Measurements from ENCODE around the gene ACTR8. TPM values are rescaled to one million over a fixed set of nuclear protein-coding genes. Genes with fewer than 3 reads are reported as not detected.

Gene ACTR8, protein sequence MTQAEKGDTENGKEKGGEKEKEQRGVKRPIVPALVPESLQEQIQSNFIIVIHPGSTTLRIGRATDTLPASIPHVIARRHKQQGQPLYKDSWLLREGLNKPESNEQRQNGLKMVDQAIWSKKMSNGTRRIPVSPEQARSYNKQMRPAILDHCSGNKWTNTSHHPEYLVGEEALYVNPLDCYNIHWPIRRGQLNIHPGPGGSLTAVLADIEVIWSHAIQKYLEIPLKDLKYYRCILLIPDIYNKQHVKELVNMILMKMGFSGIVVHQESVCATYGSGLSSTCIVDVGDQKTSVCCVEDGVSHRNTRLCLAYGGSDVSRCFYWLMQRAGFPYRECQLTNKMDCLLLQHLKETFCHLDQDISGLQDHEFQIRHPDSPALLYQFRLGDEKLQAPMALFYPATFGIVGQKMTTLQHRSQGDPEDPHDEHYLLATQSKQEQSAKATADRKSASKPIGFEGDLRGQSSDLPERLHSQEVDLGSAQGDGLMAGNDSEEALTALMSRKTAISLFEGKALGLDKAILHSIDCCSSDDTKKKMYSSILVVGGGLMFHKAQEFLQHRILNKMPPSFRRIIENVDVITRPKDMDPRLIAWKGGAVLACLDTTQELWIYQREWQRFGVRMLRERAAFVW
- total RNA-seq, result 53.3 TPM

DNA sequence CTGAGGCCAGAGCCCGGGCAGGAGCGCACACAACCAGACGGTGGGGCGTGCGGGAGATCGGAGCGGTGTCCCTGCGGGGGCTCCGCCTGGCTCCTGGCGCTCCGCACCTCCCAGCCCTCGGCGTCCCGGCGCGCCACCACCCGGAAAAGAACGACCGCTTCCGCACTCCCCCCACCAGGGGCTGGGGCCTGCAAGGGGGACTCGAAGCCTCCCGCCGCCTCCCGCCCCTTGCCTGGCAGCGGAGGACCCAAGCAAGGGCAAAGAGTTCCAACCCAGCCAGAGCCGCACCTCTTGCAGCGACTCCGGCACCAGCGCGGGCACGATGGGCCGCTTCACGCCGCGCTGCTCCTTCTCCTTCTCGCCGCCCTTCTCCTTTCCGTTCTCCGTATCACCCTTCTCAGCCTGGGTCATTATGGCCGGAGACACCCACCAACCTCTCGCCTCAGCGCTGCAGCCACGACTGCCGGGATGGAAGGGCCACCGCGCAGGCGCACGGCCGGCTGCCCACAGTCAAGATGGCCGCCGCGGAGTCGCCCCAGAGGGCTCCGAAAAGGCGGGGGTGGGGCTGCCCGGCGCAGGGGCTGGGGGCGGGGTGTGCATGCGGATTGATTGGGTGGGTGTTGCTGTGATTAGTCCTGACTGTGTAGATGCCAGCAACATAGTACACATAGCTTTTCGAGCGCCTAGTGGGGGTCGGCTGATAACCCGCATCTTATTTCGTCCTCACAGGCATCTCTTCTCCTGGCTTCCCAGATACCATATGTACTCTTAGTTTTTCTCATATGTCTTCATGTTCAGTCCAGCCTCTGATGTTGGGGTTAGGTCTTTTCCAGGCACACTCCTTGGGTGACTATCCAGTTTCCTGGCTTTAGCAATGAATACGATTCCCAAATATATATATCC lies at the start of gene ACTR8:
Gene ACTR8, minus strand, starts transcription at position 462 of the 903 bp plus-strand sequence. Its CDS starts 51 bp downstream, at position 411.

DNA sequence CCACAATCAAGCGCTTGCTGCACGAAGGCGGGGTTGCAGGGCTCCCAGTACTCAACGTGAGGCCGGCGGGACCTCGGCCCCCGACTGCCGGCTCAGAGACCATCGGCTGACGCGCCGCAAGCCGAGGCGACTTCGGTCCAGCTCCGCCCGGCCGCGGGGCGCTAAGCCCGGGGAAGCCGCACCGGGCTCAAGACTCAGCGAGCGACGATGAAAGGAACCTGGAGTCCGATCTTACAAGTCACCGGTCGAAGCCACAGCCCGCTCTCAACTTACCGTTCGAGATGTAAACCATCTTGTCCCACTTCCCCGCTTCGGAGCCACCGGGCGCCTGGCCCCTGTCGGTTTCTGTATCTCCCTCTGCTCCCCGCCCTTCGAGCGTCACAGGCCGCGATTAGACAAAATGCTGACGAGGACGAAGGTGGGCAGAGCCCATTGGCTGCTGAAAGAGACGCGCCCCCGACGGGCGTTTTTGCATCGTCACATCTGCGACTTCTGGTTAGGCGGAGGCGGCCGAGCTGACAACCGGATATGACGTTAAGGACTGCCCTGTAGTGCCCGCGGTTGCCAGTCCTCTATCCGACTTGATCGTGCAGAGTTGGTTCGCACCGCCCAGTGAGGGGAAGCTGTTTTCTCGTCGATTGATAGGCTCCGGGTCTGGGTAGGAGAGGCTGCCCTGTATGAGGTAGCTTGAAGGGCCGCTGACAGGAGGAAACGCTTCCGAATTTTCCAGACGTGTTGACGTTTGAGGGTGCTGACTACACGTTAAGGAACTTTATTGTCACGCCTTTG lies 9.7 kb upstream of the ACTR8 start, which contains the start of gene SELENOK:
Gene SELENOK, minus strand, starts transcription at position 363 of the 789 bp plus-strand sequence.

DNA sequence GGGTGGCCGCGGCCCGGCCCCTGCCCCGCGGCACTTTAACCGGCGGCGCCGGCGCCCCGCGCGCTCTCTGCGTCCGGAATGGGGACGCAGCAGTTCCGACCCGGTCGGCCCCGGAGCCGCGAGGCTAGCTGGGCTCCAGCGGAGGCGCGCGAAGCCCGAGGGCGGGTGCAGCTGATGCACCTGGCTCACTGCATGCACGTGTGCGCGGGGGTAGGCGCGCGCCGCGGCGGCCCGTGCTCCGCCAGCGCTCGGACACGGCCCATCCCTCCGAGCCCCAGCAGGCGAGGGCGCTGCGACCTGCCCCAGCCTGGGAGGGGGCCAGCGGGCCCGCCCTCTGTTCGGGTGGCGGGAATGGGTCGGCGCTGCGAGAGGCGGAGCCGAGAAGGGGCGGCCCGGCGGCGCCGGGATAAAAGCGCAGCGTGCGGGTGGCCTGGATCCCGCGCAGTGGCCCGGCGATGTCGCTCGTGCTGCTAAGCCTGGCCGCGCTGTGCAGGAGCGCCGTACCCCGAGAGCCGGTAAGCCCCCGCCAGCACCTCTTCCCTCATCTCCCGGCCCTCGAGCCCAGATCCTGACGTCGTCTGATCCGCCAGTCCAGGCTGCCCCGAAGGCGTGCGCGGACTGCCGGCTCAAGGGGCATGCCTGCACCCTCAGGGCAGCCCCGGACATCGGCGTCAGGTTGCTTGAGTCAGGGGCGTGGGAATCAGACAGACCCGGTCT lies 35.7 kb downstream of the ACTR8 start, which contains the start of the genes CHDH and IL17RB:
Gene CHDH, minus strand, starts transcription at position 286 of the 717 bp plus-strand sequence. CDS start 22,411 bp downstream, outside the sequence.
Gene IL17RB, plus strand, starts transcription at position 435 of the 717 bp plus-strand sequence. Its CDS starts 21 bp downstream, at position 456.

Other genes starting within 250 kb of the ACTR8 start
- gene CHDH, start 35.7 kb downstream of the ACTR8 start, total RNA-seq, result 3.9 TPM
- gene IL17RB, start 35.6 kb downstream of the ACTR8 start, total RNA-seq, result 9.0 TPM
- gene SELENOK, start 9.7 kb upstream of the ACTR8 start, total RNA-seq, result 87.9 TPM
- gene CACNA2D3, start 240.4 kb upstream of the ACTR8 start, total RNA-seq, result 69.7 TPM

Measured in diencephalon (tissue), 1 donor.